ENCODE measurements around the gene SRGN. TPM values are rescaled to one million over a fixed set of nuclear protein-coding genes. Genes with fewer than 3 reads are reported as not detected.

The SRGN gene, protein sequence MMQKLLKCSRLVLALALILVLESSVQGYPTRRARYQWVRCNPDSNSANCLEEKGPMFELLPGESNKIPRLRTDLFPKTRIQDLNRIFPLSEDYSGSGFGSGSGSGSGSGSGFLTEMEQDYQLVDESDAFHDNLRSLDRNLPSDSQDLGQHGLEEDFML
- total RNA-seq (2022; extraction: Qiagen RNA extraction): 57.1 to 87.2 TPM (median 61.2 TPM) in 5 replicates

GRCh38 chr10:69087590-69088470 is at the start of gene SRGN:
Gene SRGN, plus strand, starts transcription at chr10:69088103. Its CDS starts 55 bp downstream, at chr10:69088158.

GRCh38 chr10:69123747-69124562 is 36.1 kb downstream of the SRGN start, which contains the start of gene VPS26A:
Gene VPS26A, plus strand, starts transcription at chr10:69124178. Its CDS starts 100 bp downstream, at chr10:69124278.

Other genes starting within 250 kb of the SRGN start
- 30.7 to 44.6 TPM (median 33.5 TPM) in 5 replicates for gene DDX50, start 186.8 kb upstream of the SRGN start, total RNA-seq (2022; extraction: Qiagen RNA extraction)
- 113 to 164 TPM (median 128 TPM) in 5 replicates for gene DDX21, start 131.9 kb upstream of the SRGN start, total RNA-seq (2022; extraction: Qiagen RNA extraction)
- gene KIFBP, start 99.3 kb upstream of the SRGN start, total RNA-seq (2022; extraction: Qiagen RNA extraction): 35.4 to 47.8 TPM (median 39.8 TPM) in 5 replicates
- gene VPS26A, start 36.1 kb downstream of the SRGN start, total RNA-seq (2022; extraction: Qiagen RNA extraction): 44.9 to 80.6 TPM (median 50.1 TPM) in 5 replicates
- gene SUPV3L1, start 92.1 kb downstream of the SRGN start, total RNA-seq (2022; extraction: Qiagen RNA extraction): 31.9 to 36.1 TPM (median 34.7 TPM) in 5 replicates
- 12.8 to 19.1 TPM (median 15.2 TPM) in 5 replicates for gene HKDC1, start 132.2 kb downstream of the SRGN start, total RNA-seq (2022; extraction: Qiagen RNA extraction)
- 32.6 to 42.3 TPM (median 39.7 TPM) in 5 replicates for gene HK1, start 190.4 kb downstream of the SRGN start, total RNA-seq (2022; extraction: Qiagen RNA extraction)

Measured in A549 treated with CORT108297 at 1 μM for 4 hours (cell line).